GM12878 (cell line): ENCODE measurements around the gene SLC30A7. TPM values are rescaled to one million over a fixed set of nuclear protein-coding genes. Genes with fewer than 3 reads are reported as not detected.
A peak's percentile ranks its signal among the peaks of the same experiment; 100 is the strongest.

ENCODE experiments used
- BACH1 ChIP-seq: fragments of 450-650 bp; IDR thresholded peaks from 2 replicates; pipeline ENCODE4 v1.6.1; 2017; ENCODE audit warnings: mild to moderate bottlenecking, borderline replicate concordance
- BHLHE40 ChIP-seq, 2 experiments: fragments of 450-650 bp in 1 of 2; IDR thresholded peaks; 2 replicates each; pipeline ENCODE4 v1.6.1; 2011 to 2017; ENCODE audit warnings: low read depth in 2 of 2, borderline replicate concordance in 1 of 2, improper control_type of control experiment in 1 of 2, low read length in 1 of 2, mild to moderate bottlenecking in 1 of 2
- CREB1 ChIP-seq: IDR thresholded peaks from 2 replicates; pipeline ENCODE4 v1.6.1; 2012; ENCODE audit warnings: low read depth, mild to moderate bottlenecking, inconsistent platforms
- CREM ChIP-seq: IDR thresholded peaks from 2 replicates; pipeline ENCODE4 v1.6.1; 2014; ENCODE audit warnings: antibody characterized with exemption, low read depth
- ESRRA ChIP-seq: IDR thresholded peaks from 2 replicates; pipeline ENCODE4 v1.6.1; 2012; ENCODE audit warnings: mild to moderate bottlenecking, low read length, improper control_type of control experiment
- GATAD2B ChIP-seq: fragments of 450-650 bp; conservative IDR thresholded peaks from 2 replicates; pipeline ENCODE4 v1.6.1; 2017; ENCODE audit warnings: low read depth, mild to moderate bottlenecking, moderate library complexity
- HSF1 ChIP-seq: fragments of 150-350 bp; IDR thresholded peaks from 2 replicates; pipeline ENCODE4 v1.6.1; 2014; ENCODE audit warnings: mild to moderate bottlenecking, low read depth, low read length
- IKZF1 ChIP-seq: fragments of 450-650 bp; conservative IDR thresholded peaks from 2 replicates; pipeline ENCODE4 v1.6.1; 2017; ENCODE audit warnings: antibody characterized with exemption, mild to moderate bottlenecking
- MAX ChIP-seq: IDR thresholded peaks from 2 replicates; pipeline ENCODE4 v1.6.1; 2012; ENCODE audit warnings: low read depth, low read length, improper control_type of control experiment
- NKRF ChIP-seq: fragments of 450-650 bp; conservative IDR thresholded peaks from 2 replicates; pipeline ENCODE4 v1.6.1; 2017; ENCODE audit warnings: mild to moderate bottlenecking, moderate library complexity
- POLR2A ChIP-seq: IDR thresholded peaks from 2 replicates; pipeline ENCODE4 v1.6.1; 2011; ENCODE audit warnings: low read depth, mild to moderate bottlenecking, low read length
- RBBP5 ChIP-seq: fragments of 200-600 bp; sonication (generic); conservative IDR thresholded peaks from 2 replicates; pipeline ENCODE4 v1.6.1; 2016
- RELB ChIP-seq: fragments of 450-650 bp; IDR thresholded peaks from 2 replicates; pipeline ENCODE4 v1.6.1; 2017; ENCODE audit warnings: low read depth, mild to moderate bottlenecking, moderate library complexity
- SMARCA5 ChIP-seq: fragments of 450-650 bp; IDR thresholded peaks from 2 replicates; pipeline ENCODE4 v1.6.1; 2017; ENCODE audit warnings: mild to moderate bottlenecking
- SRF ChIP-seq, 2 experiments: IDR thresholded peaks; 2 replicates each; pipeline ENCODE4 v1.6.1; 2011; ENCODE audit warnings: low read depth in 2 of 2, low read length in 2 of 2, mild to moderate bottlenecking in 1 of 2, moderate library complexity in 1 of 2
- TBL1XR1 ChIP-seq: IDR thresholded peaks from 2 replicates; pipeline ENCODE4 v1.6.1; 2012; ENCODE audit warnings: low read depth, low read length, improper control_type of control experiment
- ZBTB4 ChIP-seq: fragments of 450-650 bp; formaldehyde crosslinking; IDR thresholded peaks from 2 replicates; pipeline ENCODE4 v1.4.0; 2022; ENCODE audit warnings: mild to moderate bottlenecking, moderate library complexity
- ZNF622 ChIP-seq: fragments of 450-650 bp; IDR thresholded peaks from 2 replicates; pipeline ENCODE4 v1.6.1; 2017; ENCODE audit warnings: mild to moderate bottlenecking, inconsistent platforms
- ZZZ3 ChIP-seq: IDR thresholded peaks from 2 replicates; pipeline ENCODE4 v1.6.1; 2011; ENCODE audit warnings: low read depth; ENCODE audit not compliant: control insufficient read depth, insufficient read length
- polyA plus RNA-seq, 11 experiments: library from polyadenylated mRNA; depleted of rRNA in 4 of 11; unstranded in 6 of 11; stranded (reverse) in 5 of 11; fragments of >200 nt; fragmentation: Nextera tagmentation in 4 of 11; fragmentation: Illumina TruSeq in 1 of 11; extraction: Ambion mirVana in 4 of 11; extraction: Trizol in 1 of 11; gene quantifications; 1 replicate in 1 of 11; 2 replicates in 10 of 11; pipeline versions ENCODE4 v1.2.1 to v1.2.3, GENCODE V29; 2011 to 2016; ENCODE audit warnings: inconsistent platforms in 2 of 11, missing spikeins in 2 of 11, low read depth in 1 of 11
- total RNA-seq, 4 experiments: library from RNA; depleted of rRNA in 3 of 4; stranded (reverse); fragments of >200 nt in 3 of 4; fragmentation: Illumina TruSeq in 1 of 4; extraction: Trizol in 1 of 4; gene quantifications; 2 replicates each; pipeline versions ENCODE4 v1.2.1 to v1.2.3, GENCODE V29; 2013 to 2021
- TF ChIP-seq, protein P1 (sequence below): fragments of 450-650 bp; IDR thresholded peaks from 2 replicates; pipeline ENCODE4 v1.6.1; 2017; ENCODE audit warnings: borderline replicate concordance

SLC30A7 gene
- total and polyA plus RNA-seq, 10 of the 15 experiments (the other 5 are each of a cell fraction or from before 2014, with no cell fraction given): 4.4 to 23.3 (median 16.9) TPM

DNA sequence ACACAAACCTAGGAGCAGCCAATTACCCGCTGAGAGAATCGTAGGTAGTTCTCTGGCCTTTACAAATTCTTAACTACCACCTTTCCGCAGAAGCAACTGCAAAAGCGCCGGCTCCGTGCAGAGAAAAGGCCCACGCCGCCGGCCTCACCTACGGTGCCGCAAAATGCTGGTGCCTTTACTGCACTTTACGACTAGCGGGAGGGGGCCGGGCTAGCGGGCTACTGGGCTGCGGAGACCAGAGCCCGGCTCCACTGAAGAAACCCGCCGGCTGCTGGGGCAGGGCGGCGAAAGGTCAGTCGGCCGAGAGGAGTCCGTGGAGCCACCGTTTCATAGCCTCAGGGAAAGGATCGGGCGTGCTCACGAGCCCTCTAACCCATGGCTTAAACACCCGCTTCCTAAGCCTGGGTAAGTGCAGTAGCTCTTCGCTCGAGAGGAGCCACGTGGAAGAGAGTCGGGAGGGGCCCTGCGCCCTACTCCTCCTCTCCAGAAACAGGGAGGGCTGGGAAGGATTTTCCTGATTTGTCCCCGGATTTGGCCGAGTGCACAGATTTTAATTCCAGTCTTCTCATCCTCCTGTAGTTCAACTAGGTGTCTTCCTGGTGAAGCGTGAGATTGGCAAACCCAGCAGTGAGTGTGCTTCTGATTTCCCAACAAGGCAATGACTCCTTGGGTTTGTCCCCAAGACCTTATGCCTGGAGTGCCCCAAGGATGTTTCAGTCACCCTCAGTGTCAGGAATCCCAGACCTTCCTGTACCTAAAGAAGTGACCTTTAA is 130.0 kb downstream of the SLC30A7 start, which contains the start of gene DPH5 (continued):
- TF ChIP-seq GATAD2B (peak; percentile 52; the same call in 1 of the 2 replicates), NKRF (peak; percentile 93), CREM (peak; percentile 56), ZNF622 (no peak), ESRRA (no peak), BACH1 (no peak), IKZF1 (peak; percentile 75), SMARCA5 (peak; percentile 68; the same call in 1 of the 2 replicates), RBBP5 (peak; percentile 73; the same call in 1 of the 2 replicates), ZBTB4 (CRISPR knock-in tag) (no peak), ZZZ3 (no peak), HSF1 (no peak), RELB (peak; percentile 50; the same call in 1 of the 2 replicates), SRF (IDR thresholded peaks at IDR 0.05; ENCODE audit: low read depth in 2 of 2, low read length in 2 of 2) (no peak), POLR2A (peak; percentile 98), CREB1 (peak; percentile 72), MAX (peak; percentile 77), TBL1XR1 (no peak), BHLHE40 (IDR thresholded peaks at IDR 0.05; ENCODE audit: borderline replicate concordance in 1 of 2, low read depth in 2 of 2, low read length in 1 of 2) (peak in 1 of 2 experiments; percentile 48; a peak in 2 of 4 replicates)
- TF ChIP-seq, protein P1, sequence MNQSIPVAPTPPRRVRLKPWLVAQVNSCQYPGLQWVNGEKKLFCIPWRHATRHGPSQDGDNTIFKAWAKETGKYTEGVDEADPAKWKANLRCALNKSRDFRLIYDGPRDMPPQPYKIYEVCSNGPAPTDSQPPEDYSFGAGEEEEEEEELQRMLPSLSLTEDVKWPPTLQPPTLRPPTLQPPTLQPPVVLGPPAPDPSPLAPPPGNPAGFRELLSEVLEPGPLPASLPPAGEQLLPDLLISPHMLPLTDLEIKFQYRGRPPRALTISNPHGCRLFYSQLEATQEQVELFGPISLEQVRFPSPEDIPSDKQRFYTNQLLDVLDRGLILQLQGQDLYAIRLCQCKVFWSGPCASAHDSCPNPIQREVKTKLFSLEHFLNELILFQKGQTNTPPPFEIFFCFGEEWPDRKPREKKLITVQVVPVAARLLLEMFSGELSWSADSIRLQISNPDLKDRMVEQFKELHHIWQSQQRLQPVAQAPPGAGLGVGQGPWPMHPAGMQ: no peak
